Hematopoietic multipotent progenitor cell treated with erythropoietin and hydrocortisone succinate and interleukin-3 and kit ligand, for 15 days (in vitro differentiated cells): Measurements from ENCODE around the gene PUS3.
"Not testable (repeated sequence)": the region's sequence is repeated elsewhere in the genome, so short reads cannot be mapped to it uniquely, and the experiment has no call there.

Experiments
- DNase-seq: peaks from one replicate; pipeline ENCODE4 v3.0.0-alpha.2; 2015; ENCODE audit warnings: low spot score

The PUS3 gene

DNA sequence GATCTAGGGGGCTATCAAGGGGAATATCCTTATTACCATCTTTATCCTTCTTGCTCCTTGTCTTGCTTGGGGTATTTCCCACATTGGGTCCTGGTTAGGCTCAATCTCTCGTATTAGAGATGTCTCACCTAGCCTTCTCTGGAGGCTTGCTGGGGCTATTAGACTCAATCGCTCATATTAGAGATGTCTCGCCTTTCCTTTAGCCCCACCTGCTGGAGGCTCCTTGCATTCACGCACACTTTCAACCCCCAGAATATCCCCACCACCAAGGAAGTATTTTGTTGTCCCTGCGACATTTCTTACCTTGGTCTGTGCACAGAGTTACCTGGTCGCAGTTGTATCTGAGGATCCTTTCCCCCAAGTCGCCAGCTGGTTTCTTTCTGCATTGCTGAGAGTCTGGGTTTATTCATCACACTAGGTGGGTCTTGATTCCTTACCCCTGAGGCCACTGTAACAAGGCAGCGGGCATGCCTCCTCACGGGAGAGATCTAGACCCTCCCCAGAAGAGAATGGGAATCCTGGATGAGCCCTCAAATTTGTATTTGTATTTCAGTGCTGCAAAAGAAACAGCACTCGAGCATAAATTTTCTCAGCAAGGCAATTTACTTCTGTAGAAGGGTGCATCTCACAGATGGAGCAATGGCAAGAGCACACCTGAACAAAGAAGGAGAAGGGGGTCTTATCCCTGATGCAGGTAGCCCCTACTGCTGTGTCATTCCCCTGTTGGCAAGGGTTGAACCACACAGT is 31.4 kb downstream of the PUS3 start:
- DNase-seq, result peak; percentile 33

DNA sequence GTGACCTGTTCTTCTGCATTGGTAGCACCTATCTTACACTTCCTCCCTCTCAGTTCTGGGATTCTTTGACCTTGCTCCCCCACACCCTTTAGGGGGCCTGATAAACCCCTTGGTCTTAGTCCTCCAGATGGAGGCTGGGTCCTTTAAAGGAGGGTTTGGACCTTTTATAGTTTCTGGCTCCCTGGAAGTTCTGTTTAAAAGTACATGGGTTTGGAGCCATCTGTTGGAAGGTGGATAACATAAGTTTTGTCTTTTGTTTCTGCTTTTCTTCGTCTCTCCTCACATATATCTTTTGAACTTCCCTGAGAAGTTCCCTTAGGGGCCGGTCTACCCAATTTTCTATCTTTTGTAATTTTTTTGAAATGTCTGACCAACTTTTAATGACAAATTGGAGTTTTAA is 33.5 kb downstream of the PUS3 start:
- DNase-seq, result no peak

- DNase-seq, result not testable (repeated sequence)
Observed at GRCh38 chr11:125865354-125865753, 37.7 kb downstream of the PUS3 start.

DNA sequence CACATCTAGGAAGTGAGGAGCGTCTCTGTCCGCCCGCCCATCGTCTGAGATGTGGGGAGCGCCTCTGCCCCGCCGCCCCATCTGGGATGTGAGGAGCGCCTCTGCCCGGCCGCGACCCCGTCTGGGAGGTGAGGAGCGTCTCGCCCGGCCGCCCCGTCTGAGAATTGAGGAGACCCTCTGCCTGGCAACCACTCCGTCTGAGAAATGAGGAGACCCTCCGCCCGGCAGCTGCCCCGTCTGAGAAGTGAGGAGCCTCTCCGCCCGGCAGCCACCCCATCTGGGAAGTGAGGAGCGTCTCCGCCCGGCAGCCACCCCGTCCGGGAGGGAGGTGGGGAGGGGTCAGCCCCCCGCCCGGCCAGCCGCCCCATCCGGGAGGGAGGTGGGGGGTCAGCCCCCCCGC is 40.2 kb downstream of the PUS3 start:
- DNase-seq, result not testable (repeated sequence)

DNA sequence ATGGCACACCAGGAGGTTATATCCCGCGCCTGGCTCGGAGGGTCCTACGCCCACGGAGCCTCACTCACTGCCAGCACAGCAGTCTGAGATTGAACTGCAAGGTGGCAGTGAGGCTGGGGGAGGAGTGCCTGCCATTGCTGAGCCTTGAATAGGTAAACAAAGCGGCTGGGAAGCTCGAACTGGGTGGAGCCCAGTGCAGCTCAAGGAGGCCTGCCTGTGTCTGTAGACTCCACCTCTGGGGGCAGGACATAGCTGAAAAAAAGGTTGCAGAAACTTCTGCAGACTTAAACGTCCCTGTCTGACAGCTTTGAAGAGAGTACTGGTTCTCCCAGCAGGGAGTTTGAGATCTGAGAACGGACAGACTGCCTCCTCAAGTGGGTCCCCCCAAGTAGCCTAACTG is 45.3 kb downstream of the PUS3 start:
- not testable (repeated sequence) for DNase-seq

DNA sequence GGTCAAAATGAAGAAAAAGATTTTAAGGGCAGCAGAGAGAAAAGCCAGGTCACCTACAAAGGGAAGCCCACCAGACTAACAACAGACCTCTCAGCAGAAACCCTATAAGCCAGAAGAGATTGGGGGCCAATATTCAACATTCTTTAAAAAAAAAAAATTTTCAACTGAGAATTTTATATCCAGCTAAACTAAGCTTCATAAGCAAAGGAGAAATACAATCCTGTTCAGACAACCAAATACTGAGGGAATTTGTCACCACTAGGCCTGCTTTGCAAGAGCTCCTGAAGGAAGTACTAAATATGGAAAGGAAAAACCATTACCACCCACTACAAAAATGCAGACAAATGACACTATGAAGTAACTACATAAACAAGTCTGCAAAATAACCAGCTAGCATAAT is 56.8 kb downstream of the PUS3 start:
- no peak for DNase-seq
